Activated gamma-delta T cell treated with anti-CD3 and anti-CD28 coated beads, Interleukin-2, amount 50 U/mL, for 16 hours (primary cell): ENCODE measurements around the gene EDEM3.
"Not testable (repeated sequence)": the region's sequence is repeated elsewhere in the genome, so short reads cannot be mapped to it uniquely, and the experiment has no call there.

ENCODE experiments used
- DNase-seq: peaks from one replicate; pipeline ENCODE4 v3.0.0-alpha.2; 2020; ENCODE audit warnings: low read depth

EDEM3 gene

GRCh38 chr1:184770181-184770979, 15.7 kb upstream of the EDEM3 start:
- DNase-seq = no peak

DNA sequence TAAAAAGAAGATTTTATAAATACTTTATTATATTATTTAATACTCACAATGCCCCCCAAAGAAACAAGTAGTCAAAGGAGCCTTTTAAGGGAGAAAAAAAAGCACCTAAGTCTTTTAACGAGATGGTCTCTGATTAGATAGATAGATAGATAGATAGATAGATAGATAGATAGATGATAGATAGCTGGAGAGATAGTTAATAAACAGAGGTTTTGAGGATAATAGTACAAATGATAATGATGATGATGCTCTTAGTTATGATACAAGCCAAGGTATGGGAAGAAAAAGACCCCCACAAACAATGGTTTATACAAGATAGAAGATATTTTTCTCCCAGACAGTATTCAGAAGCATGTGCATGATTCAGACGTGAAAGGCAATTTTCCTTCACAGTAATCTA, 14.6 kb upstream of the EDEM3 start:
- DNase-seq = no peak

DNA sequence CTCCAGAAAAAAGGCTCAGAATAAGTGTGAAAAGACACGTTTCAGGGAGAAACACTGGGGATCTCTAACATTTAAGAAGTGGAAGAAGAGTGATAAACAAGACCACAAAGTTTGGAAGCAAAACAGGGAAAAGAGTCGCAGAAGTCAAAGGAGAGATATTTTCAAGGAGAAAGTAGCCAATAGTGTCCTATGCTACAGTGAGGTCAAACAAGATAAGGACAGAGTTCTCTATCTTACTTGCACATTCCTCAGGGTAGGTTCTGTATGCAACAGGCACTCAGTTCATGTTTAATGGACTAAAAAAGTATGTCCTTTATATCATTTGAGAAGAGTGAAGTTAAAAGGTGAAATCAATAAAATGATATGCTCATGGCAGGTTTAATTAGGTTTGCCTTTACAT, 13.8 kb upstream of the EDEM3 start:
- DNase-seq = no peak

- DNase-seq = no peak
Observed at GRCh38 chr1:184767591-184767990, 12.9 kb upstream of the EDEM3 start.

DNA sequence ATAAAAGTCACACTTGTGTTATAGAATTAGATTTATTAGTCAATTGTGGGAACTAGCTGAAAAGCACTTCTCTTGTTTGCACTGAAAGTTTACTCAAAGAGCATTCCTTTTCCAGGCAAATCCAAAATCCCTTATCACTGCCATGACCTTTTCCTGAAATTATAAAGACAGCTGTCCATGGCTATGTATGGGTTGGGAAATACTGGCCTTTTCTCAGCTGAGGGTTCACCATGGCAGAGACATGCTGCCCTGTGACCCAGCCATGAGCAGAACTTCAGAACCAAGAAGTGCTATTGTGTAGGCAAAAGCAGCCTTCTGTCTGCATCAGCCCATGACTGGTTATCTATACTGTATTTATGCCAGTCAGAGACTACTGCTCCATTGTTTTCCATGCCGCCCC, 9.8 kb upstream of the EDEM3 start:
- no peak for DNase-seq

DNA sequence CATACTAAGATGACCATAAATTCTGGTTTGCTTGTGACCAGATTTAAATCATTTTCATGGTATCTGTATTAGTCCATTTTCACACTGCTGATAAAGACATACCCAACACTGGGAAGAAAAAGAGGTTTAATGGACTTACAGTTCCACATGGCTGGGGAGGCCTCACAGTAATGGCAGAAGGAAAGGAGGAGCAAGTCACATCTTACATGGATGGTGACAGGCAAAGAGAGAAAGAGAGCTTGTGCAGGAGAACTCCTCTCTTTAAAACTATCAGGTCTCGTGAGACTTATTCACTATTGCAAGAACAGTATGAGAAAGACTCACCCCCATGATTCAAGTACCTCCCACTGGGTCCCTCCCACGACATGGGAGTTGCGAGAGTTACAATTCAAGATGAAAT, 8.9 kb upstream of the EDEM3 start:
- DNase-seq = not testable (repeated sequence)

- DNase-seq = no peak
Observed at GRCh38 chr1:184761969-184762485, 7.4 kb upstream of the EDEM3 start.

- DNase-seq = no peak
Observed at GRCh38 chr1:184759651-184760050, 5.0 kb upstream of the EDEM3 start.

DNA sequence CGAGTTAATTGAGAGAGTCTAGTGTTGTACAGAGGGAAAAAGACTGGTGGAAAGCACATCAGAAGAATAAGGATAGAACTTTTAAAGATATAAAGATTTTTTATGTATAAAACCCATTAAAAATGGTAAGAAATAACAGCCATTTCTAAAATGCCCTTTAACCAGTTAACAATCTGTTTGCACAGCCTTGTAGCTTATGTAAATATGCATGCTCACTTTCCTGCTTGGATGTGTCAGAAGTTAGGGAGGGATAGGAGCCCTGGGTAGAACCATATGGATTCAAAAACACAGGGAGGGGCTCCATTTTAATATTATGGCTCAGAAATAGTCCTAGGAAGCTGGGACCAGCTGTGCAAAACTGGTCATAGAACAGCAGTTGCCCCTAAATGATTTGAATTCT, 4.5 kb upstream of the EDEM3 start:
- DNase-seq = no peak

DNA sequence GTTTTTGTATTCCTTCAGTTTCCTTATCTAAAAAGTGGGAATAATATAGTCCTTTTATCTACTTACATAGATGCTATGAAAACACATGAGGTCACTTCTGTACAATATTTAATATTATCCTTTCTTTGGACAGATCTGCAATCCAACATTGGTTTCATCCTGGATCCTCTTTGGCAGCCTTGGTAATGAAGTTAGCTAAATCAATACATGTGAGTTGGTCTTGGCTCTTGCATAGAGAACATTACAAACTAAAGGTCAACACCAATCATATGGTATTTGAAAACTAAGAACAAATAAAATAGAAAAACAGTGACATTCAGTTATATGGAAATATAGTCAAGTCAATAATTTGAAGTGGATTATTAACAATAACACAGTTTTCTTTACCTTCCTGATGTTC, 3.2 kb upstream of the EDEM3 start:
- no peak for DNase-seq

- no peak for DNase-seq
Observed at GRCh38 chr1:184757406-184757805, 2.7 kb upstream of the EDEM3 start.

- peak; percentile 1 for DNase-seq
Observed at GRCh38 chr1:184755226-184756065, 788 bp upstream of the EDEM3 start.

DNA sequence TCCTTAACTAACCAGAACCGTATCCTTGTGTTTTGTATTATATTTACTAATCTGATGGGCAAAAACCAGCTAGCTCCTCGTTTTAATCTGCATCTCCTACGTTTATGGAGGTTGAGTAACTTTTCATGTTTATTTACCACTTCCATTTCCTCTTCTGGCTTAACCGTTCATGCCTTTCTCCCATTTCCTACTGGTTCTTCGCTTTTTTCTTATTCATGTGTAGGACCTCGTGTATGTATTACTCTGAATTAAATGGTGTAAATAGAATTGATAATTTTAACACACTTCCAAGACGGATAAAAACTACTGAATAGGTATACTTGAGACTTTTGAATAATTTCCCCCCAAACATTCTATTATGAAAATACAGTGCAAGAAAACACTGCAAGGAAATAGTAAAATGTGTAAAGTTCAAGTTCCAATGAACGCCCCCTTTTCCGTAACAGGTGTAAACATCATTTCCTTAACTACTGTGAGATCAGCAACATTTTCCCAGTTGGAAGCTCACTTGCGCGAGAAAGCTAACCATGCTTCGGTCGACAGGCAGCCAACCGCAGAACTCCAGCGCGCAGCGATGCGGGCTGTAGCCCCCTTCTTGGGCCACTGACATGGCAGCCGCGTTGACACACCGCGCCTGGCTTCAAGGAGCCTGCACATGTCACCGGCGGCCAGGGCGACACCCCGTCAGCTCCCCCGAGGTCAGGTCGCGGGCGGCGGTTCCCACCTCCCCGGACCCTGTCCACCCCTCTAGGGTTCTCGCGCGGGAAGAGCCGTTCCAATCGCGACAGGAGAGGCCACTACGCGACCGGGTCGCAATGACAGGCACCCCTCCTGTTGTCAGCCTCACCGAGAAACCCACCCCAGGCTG, 816 bp downstream of the EDEM3 start:
- DNase-seq = no peak

DNA sequence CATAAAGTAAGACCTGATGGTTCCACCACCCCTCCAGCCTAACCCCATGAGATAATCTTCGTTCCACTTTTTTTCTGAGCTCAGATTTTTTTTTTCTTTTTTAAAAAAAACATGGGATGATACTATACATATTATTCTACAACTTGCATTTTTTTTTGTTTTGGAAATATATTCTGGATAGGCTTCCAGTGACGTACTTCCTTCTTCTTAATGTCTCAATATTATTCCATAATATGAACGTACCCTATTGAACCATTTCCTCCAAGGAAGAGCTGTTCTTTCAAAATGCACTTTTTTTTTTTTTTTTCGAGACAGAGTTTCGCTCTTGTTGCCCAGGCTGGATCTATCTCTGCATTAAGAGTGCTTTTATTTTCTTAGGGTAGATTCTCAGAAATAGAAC, 1.5 kb downstream of the EDEM3 start:
- no peak for DNase-seq

DNA sequence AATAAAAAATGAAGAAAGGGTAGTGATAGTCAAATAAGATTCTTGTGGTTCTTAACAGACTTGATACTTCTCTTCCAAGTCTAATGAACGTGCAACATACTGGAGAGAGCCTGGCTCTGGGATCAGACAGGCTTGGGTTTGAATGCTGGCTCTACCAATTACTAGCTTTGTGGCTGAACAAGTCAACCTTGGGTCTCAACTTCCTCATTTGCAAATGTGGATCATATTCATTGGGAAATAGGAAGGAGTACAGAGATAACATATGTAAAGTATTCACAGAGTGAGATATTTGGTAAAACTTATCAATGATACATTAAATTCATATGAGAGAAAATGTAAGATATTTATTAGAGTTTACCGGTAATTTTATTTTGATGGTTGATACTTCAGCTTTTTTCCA, 2.0 kb downstream of the EDEM3 start:
- DNase-seq = no peak

- no peak for DNase-seq
Observed at GRCh38 chr1:184748740-184749139, 5.9 kb downstream of the EDEM3 start.

DNA sequence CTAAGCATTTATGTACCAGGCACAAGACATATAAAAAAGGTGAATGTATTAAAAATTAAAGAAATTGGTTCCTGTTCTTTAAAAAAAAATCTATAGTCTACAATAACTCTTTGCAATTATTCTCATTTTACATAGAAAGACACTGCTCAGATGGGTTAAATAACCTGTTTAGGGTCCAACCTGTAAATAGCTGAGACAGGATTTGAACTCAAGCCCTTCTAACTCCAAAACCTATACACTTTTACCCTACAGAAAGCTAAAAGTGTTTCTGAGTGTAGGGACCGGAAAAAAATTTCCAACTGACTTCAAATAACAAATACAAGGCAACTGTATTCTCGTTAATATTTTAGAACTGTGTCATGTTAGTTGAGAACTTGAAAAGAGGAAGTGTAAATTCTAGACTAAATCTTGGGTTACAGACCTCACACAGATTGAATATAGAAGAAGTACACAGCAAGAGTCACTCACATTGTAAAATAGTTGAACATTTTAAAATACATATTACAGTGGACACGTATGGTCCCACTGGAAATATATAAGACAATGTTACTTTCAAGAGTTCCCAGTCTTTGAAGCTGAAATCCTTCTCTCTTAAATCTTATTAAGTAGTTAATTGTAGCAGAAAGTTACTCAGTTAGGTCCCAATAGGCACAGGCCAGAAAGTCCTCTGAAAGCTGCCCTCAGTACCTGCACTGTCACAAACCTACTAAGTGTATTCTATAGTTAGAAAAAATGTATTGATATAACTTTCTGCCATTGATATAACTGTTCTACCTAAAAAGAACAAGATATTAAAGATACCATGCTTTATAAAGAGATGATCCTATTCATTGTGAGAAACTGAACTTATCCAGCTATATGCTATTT, 7.3 kb downstream of the EDEM3 start:
- DNase-seq = no peak

DNA sequence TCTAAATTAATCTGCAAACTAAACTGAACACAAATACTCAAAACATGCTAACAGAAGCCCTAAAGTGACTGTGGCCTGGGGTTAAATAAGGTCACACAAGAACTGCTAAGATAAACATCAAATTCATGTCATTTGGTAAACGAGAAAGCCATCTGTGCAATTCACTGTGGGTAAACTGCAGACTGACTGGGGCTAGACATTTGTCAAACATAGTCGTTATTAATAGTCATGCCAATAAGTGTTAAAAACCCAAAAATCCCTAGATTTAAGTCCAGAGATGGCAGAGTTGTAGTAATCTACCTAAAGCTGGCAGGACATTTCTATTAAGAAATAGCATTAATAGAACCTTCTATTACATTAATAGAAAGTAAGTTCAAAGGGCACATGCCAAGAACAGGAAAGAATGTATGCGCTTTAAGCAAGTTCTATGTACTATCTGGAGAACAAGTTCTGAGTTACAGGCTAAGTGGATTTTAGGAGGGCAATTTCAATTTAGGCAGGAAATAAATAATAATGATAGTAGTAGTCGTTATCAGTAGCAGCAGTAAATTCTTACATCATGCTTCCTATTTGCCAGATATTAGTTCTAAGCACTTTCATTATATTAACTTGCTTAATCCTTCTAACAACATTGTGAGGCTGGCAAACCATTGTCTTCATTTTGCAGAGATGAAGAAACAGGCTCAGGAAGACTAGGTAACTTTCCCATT, 8.6 kb downstream of the EDEM3 start:
- DNase-seq = no peak

DNA sequence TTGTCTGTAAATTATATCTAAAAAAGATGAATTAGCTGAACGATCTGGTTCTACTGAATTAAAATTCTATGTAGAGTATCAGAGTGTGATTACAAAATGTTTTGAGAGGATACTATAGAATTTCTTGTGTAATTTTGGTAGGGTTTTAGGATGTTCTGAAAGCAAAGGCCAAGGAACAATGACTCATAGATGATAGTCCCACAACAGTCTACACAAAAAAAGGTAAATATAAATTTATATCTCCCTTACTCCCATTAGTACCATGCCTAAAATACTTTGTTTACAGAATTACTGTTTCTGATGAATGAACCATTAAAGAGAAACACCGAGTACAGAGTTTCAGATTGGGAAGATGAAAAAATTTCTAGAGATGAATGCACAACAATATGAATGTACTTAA, 9.5 kb downstream of the EDEM3 start:
- DNase-seq = no peak

DNA sequence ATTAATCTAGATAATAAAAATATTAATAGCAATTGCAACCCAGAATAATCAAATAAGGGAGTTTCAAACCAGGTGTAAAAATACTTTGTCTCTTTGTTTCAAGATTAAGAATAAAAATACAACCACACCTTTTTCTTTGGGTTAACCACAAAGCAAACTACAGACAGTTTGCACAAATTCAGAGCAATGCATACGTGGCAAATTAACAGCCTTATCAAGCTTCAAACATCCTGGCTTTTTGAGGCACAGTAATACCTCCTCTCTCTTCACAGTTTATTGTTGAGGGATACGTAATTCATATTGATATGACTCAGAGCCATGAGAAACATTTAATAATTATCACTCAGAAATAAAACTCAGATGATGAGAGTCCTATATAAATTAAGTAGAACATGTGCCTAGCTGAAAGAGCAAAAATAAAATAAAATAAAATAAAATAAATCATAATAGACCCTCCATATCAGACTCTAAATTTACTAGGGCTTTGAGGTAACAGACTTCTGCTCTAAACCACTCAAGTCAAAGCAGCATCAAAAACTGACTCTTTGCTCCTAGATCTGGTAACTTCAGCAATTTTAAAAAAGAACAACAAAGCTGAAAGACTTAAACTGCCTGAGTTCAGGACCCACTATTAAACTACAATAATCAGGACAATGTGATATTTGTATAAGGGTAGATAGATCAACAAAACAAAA, 11.4 kb downstream of the EDEM3 start:
- DNase-seq = no peak
